GM18517 (cell line): ENCODE measurements around the gene SERPINA3.

ENCODE experiments used
- ATAC-seq: cut with Tn5 transposase; IDR thresholded peaks from one replicate; pipeline ENCODE4 v1.9.1; 2021; ENCODE audit warnings: mild to moderate bottlenecking, moderate library complexity; ENCODE audit not compliant: unreplicated experiment

SERPINA3 gene

DNA sequence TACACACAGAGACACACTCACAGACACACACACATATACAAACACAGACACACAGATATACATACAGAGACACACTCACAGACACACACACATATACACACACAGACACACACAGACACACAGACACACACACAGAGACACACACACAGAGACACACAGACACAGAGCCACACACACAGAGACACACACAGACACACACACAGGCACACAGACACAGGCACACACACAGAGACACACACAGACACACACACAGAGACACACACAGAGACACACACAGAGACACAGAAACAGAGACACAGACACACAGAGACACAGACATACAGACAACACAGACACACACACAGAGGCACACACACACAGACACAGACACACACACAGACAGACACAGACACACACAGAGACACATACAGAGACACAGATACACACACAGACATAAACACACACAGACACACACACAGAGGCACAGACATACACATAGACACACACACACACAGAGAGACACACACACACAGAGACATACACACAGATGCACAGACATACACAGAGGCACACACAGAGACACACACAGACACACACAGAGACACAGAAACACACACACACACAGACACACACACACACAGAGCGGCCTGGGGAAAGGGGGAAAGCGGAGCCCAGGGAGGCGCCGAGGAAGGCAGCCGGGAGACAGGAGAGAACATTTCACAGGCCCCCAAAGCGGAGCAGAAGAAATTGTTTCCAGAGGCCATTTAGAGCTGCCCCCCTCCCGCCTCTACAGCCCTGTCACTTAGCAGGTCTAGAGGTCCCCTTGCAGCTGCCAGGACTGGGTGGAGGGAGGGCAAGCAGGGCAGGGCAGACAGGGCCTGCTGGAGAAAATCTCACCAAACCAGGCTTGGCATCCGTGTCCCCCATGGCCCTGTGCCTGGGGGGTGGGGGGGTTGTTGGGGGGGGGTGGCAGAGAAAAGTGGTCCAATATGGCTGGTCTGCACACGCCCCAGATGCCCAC is 38.9 kb downstream of the SERPINA3 start:
- no peak for ATAC-seq

DNA sequence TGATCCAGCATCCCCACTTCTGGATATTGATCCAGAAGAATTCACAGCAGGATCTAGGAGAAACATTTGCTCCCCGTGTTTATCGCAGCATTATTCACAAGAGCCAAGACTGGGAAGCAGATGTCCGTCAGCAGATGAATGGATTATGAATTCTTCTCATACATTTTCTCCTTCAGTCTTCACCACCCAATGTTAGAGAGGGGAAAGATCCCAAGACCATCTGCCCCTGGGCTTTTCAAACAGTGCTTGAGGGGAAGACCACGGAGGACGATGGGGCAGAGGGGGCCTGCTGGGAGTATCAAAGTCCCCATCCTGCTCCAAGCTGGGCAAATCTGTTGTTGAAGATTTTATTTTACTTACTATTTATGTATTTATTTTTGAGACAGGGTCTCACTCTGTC is 41.1 kb downstream of the SERPINA3 start:
- ATAC-seq = no peak

DNA sequence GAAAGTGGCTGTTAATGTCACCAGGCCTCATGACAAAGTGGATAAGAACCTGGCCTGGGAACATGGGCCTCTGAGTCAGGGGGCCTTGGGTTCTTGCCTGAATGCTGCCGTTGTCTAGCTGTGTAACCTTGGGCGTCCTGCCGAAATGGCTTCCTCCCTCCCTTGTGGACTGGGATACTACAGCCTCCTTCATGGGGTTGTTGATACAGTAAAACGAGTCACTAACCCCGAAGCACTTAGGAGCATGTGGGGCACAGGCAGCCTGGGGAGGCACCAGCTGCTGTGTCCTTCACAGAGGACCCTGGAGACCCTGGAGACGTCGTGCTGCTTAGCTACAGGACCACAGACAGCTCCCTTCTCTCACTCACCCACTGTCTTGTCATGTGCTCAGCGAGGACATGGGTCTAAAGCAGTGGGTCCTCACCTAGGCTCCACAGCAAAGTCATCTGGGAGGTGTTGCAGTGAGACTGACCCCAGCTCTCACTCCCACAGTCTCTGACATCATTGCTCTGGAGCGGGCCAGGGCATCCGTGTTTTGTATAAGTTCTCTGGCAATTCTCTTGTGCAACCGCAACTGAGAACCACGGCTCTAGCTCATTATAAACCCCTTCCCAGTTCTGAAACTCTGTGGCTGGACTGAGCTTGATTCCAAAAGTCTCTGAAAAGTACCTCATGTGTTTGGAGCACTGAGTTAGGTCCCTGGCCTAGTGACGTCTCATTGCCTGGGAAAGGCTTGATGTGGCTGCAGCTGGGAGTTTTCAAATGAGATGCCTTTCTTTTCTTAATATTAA is 42.1 kb downstream of the SERPINA3 start:
- ATAC-seq = no peak

DNA sequence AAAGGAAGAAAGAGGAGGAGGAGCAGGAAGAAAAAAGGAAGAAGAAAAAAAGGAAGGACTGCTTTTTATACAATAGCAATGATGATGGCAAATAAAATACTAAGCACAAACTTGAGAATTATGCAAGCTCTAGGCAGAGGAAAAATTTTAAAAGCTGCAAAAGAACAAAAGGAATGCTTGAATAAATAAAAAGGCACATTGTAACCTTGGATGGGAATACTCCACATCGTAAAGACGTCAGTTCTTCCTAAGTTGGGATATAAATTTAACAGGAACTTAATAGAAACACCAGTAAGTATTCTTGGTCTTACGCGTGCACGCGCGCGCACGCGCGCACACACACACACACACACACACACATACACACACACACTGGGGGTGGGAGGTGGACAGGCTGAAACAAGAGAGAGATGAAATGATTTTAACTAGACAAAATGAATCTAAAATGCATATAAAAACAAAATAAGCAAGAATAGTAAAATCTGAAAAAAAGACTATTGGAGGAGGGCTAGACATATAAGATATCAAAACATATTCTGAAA is 43.0 kb downstream of the SERPINA3 start:
- no peak for ATAC-seq

DNA sequence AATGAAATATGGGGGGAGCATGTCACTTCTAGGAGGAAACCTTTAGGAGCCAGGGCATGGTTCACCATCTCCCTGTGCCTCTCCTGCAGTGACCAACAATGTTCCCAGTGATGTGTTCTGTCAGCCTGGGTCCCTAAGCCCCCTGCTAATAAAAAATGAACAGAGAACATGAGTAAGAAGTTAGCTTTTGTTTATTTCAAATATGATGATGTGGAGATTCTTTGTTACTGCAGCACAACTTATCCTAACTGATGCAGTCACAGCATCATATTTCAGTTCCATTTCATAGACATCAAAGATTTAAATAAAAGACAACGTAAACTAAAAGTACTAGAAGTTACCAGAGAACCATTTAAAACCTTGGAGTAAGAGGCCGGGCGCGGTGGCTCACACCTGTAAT is 43.9 kb downstream of the SERPINA3 start:
- ATAC-seq = no peak

DNA sequence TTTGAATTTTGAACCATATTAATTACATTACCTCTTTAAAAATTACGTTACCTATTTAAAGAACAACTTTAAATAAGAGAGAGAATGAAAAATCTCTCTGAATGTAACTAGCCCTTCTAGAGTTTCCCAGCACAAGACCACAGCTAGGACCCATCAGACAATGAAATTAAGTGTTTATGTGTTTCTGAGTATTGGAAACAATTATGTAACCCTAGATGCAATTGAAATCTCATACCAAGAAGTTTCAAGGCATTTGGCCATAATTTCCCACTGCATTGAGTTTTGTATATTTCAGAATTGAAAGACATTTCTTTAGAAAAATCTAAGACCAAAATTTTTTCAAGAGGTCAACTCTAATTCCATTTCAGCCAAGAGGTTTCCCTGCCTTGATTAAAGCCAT is 47.1 kb downstream of the SERPINA3 start:
- ATAC-seq = no peak

DNA sequence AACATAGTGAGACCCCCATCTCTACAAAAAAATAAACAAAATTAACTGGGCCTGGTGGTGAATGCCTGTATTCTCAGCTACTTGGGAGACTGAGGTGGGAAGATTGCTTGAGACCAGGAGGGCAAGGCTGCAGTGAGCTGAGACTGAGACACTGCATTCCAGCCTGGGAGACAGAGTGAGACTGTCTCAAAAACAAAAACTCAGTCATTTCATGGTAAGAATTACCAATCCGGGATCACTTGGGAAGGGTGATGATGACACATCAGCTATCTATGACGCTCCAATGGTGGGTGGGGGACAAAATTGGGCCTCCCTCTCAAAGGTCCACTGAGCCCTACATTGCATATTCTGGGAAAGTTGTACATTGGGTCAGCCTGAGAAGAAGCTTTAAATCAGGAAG is 47.7 kb downstream of the SERPINA3 start:
- no peak for ATAC-seq

DNA sequence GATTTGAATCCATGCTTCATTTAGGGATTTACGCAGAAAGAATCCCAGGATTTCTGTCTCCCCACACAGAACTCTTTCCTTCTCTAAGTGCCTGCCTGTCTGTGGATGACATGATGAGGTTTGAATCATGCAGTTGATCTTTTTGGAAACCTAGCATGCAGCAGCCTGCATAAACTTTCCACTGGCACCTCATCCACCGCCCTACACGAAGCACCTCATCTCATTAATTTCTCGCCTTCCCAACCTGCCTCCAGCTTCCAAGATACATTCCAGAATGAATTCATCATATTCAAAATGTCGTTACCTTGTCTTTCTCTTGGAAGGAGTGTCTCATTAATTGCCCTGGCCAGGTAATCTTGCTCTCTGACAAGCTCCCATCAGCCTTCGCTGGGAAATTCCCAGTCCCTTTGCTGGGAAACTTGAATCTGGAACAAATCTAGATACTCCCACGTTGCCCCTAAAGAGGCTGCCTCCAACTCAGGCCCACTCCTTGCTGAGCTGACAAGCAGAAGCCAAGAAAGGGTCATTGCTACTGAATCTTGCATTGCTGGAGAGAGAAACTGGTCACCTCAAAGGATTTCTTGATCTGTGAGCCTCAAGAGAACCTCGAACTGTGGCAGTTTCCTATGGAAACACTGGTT is 48.2 kb downstream of the SERPINA3 start:
- no peak for ATAC-seq

DNA sequence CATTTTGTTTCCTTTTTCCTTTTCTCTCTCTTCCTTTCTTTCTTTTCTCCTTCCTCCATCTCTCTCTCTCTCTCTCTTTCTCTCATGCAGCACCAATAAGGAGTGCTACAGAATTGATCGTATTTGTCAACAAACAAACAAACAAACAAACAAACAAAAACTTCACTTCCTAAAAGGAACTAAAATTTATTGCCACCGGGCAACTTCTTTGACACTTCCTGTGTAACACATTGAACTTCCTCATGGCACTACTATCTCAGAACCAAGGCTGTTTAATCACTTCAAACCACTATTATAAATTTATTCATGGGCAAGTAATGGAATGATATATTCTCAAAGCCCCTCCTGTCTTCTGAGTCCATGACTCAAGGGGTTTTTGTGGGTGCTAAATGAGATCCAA is 51.3 kb downstream of the SERPINA3 start:
- no peak for ATAC-seq

DNA sequence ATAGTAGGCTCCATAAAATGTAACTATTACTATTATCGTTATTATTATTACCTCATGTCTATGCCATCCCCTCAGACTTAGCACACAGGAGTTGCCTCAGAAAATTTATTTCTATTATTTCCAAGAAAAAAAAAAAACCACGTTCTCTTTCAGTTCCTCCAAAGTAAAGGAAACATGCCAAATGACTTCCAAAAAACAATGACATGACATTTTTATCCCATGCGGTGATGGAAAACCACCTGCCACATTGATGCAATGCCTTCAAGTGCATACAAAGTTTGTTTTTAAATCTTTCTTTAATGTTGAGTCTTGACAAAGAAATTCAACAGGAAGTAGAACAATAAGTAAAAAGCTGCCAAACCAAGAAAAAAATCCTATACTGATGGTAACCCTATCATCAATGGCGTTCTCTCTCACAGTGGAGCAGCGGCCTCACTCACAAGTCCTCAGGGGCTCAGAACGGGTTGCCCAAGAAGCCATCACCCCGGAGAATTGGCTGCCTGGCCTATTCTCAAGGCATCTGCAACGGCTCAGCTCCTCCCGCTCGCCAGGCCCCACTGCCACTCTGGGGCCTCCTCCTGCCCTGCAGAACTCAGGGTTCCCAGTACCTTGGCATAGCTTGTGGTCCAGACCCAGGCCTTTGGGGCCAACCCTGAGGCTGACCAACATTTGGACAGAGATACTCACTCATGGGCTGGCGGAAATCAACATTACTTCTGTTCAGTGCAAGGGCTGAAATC is 51.9 kb downstream of the SERPINA3 start:
- ATAC-seq = no peak

DNA sequence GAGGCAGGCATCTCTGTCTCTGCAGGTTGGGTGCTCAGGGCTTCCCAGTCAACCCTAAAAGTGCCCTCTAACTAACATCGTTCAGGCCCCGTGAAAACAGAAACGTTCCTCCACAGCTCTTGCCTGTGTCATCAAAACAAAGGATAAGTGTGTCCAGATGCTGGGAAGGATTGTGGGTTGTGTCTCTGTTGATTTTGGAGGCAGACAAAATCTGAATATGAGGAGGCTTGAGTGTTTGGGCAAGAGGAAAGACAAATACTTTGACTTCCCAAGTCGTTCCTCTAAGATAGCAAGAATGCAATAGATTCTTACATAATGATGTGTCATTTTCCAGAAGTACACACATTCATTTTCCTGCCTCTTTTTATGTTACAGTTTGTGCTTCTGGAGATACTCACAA is 52.9 kb downstream of the SERPINA3 start:
- ATAC-seq = no peak

DNA sequence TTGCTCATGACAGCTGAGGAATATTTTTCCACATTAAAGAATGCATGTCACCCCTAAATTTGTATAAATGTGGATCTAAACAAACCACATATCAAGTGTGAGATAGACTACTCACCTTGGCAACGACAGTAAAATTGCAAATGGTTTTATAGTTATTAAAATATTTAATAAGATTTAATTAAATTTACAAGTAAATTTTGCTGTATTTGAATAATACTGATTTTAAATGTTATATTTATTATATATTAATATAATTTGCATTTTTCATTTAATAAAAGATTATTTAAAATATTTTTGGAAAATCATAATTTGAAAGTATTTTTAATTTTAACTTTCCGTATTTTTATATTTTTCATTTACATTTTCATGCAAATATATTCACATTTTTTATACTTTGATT is 53.4 kb downstream of the SERPINA3 start:
- ATAC-seq = no peak

DNA sequence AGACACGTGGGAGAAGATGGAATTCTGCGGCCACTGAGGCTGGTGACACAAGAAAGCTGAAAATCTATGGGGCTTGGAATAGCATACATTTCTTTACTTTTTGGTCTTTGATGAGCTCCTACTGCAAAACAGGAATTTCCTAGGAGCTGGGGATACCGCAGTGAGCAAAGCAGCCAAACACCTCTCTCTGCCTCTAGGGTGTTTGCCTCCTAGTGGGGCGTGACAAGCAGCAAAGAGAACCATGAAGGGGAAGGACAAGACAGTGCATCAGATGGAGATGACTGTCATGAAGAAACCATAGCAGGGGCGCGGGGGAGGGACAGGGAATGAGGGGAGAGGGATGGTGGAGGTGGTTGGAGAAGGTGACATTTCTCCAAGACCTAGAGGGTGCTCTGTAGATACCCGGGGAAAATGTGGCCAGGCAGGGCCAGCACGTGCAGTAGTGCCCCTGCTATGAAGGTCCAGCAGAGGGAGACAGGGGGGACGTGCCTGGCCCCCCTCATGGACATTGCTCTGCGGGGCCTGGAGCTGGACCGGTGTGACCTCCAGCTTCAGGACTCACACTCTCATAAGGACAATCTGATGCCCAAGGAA is 58.6 kb downstream of the SERPINA3 start:
- no peak for ATAC-seq

DNA sequence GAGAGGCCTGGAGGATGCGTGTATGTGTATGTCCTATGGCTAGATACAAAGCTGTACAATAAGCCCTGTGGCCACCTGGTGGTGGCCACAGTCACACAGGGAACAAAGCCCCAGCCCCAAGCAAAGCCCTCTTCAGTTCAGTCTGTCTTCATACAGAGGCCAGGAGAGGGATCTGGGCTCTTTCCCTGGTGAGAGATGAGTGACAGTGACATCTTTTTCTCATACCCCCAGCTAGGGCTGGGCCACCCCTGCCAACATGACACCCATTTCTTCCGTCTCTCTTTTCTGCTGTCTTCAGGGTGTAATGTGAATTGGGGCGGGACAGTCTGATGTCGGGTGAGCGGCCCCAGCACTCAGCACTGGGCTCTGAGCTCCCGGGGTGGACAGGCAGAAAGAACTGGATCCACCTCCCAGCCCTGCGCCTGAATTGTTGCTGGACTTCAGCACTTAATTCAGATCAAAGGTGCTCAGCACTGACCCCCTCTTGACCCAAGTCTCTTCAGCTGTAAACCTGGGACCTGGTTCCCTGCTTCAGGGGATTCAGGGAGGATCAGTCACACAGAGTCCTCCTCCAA is 59.8 kb downstream of the SERPINA3 start:
- no peak for ATAC-seq

DNA sequence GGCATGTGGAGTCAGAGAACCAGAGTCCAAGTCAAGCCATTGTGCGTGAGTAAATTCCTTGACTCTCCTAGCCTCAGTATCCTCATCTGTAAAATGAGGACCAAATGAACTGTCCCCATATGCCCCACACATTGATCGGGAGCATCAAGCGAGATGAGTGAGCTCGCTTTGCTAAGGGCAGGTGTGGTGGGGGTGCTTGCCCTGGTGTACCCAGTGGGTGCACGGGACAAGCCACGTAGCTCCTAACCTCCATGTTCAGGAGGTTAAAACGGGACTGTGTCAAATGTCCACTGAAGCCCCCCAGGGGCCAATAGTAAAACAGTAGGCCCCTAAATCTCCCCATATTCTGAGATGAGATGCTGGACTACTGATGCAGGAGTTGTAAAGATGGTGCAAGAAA is 60.9 kb downstream of the SERPINA3 start:
- no peak for ATAC-seq
